HG02588 (cell line): ENCODE data around the gene NEK5.

ENCODE experiments used
- ATAC-seq: cut with Tn5 transposase; IDR thresholded peaks from one replicate; pipeline ENCODE4 v1.9.1; 2021; ENCODE audit warnings: mild to moderate bottlenecking, moderate library complexity; ENCODE audit not compliant: unreplicated experiment

The NEK5 gene

GRCh38 chr13:51993713-51994112 lies 135.2 kb downstream of the NEK5 start:
- no peak for ATAC-seq

GRCh38 chr13:51988988-51989618 lies 139.8 kb downstream of the NEK5 start:
- ATAC-seq, result no peak
